ENCODE data around the gene VWA8.

DNA sequence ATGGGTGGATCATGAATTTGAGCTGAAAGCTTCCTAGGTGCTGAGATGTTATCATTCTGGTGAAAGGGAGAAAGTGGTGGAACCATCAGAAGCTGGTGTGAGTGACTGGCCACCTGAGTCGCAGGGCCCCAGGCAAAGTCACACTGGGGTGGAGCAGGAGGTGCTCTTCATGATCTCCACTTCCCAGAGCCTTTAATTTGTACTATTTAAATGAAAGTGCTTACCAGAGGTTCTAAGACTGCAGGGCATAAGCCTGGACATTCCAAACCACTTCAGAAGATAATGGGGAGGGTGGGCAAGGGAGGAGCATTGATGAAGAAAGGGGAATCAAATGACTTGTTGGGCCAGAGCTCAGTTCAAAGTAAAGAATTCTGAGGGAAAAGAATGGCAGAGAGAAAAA is 347.4 kb downstream of the VWA8 start:
- TF ChIP-seq, protein P1, sequence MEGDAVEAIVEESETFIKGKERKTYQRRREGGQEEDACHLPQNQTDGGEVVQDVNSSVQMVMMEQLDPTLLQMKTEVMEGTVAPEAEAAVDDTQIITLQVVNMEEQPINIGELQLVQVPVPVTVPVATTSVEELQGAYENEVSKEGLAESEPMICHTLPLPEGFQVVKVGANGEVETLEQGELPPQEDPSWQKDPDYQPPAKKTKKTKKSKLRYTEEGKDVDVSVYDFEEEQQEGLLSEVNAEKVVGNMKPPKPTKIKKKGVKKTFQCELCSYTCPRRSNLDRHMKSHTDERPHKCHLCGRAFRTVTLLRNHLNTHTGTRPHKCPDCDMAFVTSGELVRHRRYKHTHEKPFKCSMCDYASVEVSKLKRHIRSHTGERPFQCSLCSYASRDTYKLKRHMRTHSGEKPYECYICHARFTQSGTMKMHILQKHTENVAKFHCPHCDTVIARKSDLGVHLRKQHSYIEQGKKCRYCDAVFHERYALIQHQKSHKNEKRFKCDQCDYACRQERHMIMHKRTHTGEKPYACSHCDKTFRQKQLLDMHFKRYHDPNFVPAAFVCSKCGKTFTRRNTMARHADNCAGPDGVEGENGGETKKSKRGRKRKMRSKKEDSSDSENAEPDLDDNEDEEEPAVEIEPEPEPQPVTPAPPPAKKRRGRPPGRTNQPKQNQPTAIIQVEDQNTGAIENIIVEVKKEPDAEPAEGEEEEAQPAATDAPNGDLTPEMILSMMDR (IDR thresholded peaks at IDR 0.05) = no peak
- TF ChIP-seq POLR2A (IDR thresholded peaks at IDR 0.05) = no peak
